ENCODE results near the gene MRPS21. TPM values are rescaled to one million over a fixed set of nuclear protein-coding genes. Genes with fewer than 3 reads are reported as not detected.

The MRPS21 gene
- total RNA-seq, 1 donor = 29.0 TPM

- peak overlapping the region; percentile 90 for H3K4me3 ChIP-seq (ENCODE audit: insufficient read depth, low read length)
- peak overlapping the region; percentile 98 for H3K4me2 ChIP-seq (ENCODE audit: insufficient read depth, low read length)
- peaks cover 24% of the 10 kb centered on the region for H3K4me1 ChIP-seq (ENCODE audit: insufficient read depth, low read length)
- no peaks in the 10 kb centered on the region for H3K9me3 ChIP-seq (ENCODE audit: low read depth, low read length)
- peak overlapping the region; percentile 84 for H3K27ac ChIP-seq (ENCODE audit: low read depth, low read length)
- peak overlapping the region; percentile 98 for H2AFZ ChIP-seq (ENCODE audit: low read length)
- H3K79me2 ChIP-seq (ENCODE audit: insufficient read depth, low read length) = peaks cover 12% of the 10 kb centered on the region
- peaks cover 30% of the 10 kb centered on the region for H3K36me3 ChIP-seq (ENCODE audit: insufficient read depth, low read length)
- no peaks in the 10 kb centered on the region for H4K20me1 ChIP-seq (ENCODE audit: insufficient read depth, low read length)
- TF ChIP-seq CTCF (IDR thresholded peaks at IDR 0.05; ENCODE audit: extremely low read depth, low read depth, low read length) = no peak
- H3K27me3 ChIP-seq (ENCODE audit: insufficient read depth, low read length) = no peaks in the 10 kb centered on the region
- no peak for DNase-seq (ENCODE audit: insufficient read length, low spot score, missing footprints)
These were observed 11.1 kb upstream of the MRPS21 start for GRCh38 chr1:150282558-150282958.

- Histone ChIP-seq H2AFZ (ENCODE audit: low read length) (peak overlapping the region; percentile 98), H3K79me2 (ENCODE audit: insufficient read depth, low read length) (peaks cover 12% of the 10 kb centered on the region), H3K9me3 (ENCODE audit: low read depth, low read length) (no peaks in the 10 kb centered on the region), H3K4me2 (ENCODE audit: insufficient read depth, low read length) (peak overlapping the region; percentile 98), H3K4me3 (ENCODE audit: insufficient read depth, low read length) (peak overlapping the region; percentile 90), H4K20me1 (ENCODE audit: insufficient read depth, low read length) (no peaks in the 10 kb centered on the region), H3K27ac (ENCODE audit: low read depth, low read length) (peak overlapping the region; percentile 84), H3K4me1 (ENCODE audit: insufficient read depth, low read length) (peaks cover 24% of the 10 kb centered on the region), H3K27me3 (ENCODE audit: insufficient read depth, low read length) (no peaks in the 10 kb centered on the region), H3K36me3 (ENCODE audit: insufficient read depth, low read length) (peaks cover 30% of the 10 kb centered on the region)
- no peak for DNase-seq (ENCODE audit: insufficient read length, low spot score, missing footprints)
- TF ChIP-seq CTCF (IDR thresholded peaks at IDR 0.05; ENCODE audit: extremely low read depth, low read depth, low read length) = no peak
These were observed 10.4 kb upstream of the MRPS21 start for GRCh38 chr1:150283260-150283659.

- Histone ChIP-seq H4K20me1 (ENCODE audit: insufficient read depth, low read length) (no peaks in the 10 kb centered on the region), H3K79me2 (ENCODE audit: insufficient read depth, low read length) (peaks cover 4% of the 10 kb centered on the region), H3K9me3 (ENCODE audit: low read depth, low read length) (no peaks in the 10 kb centered on the region), H3K4me3 (ENCODE audit: insufficient read depth, low read length) (no peak overlapping the region), H3K36me3 (ENCODE audit: insufficient read depth, low read length) (peaks cover 17% of the 10 kb centered on the region), H3K4me1 (ENCODE audit: insufficient read depth, low read length) (peaks cover 6% of the 10 kb centered on the region), H2AFZ (ENCODE audit: low read length) (no peak overlapping the region), H3K4me2 (ENCODE audit: insufficient read depth, low read length) (no peak overlapping the region), H3K27me3 (ENCODE audit: insufficient read depth, low read length) (no peaks in the 10 kb centered on the region), H3K27ac (ENCODE audit: low read depth, low read length) (no peak overlapping the region)
- TF ChIP-seq CTCF (IDR thresholded peaks at IDR 0.05; ENCODE audit: extremely low read depth, low read depth, low read length) = no peak
- DNase-seq (ENCODE audit: insufficient read length, low spot score, missing footprints) = no peak
These were observed 5.3 kb upstream of the MRPS21 start for GRCh38 chr1:150288382-150288781.

GRCh38 chr1:150288822-150289221 lies 4.8 kb upstream of the MRPS21 start:
- no peak overlapping the region for H2AFZ ChIP-seq (ENCODE audit: low read length)
- no peaks in the 10 kb centered on the region for H3K27me3 ChIP-seq (ENCODE audit: insufficient read depth, low read length)
- peaks cover 5% of the 10 kb centered on the region for H3K4me1 ChIP-seq (ENCODE audit: insufficient read depth, low read length)
- H3K27ac ChIP-seq (ENCODE audit: low read depth, low read length) = no peak overlapping the region
- peaks cover 6% of the 10 kb centered on the region for H3K79me2 ChIP-seq (ENCODE audit: insufficient read depth, low read length)
- peaks cover 17% of the 10 kb centered on the region for H3K36me3 ChIP-seq (ENCODE audit: insufficient read depth, low read length)
- H3K4me3 ChIP-seq (ENCODE audit: insufficient read depth, low read length) = no peak overlapping the region
- no peaks in the 10 kb centered on the region for H4K20me1 ChIP-seq (ENCODE audit: insufficient read depth, low read length)
- H3K9me3 ChIP-seq (ENCODE audit: low read depth, low read length) = no peaks in the 10 kb centered on the region
- TF ChIP-seq CTCF (IDR thresholded peaks at IDR 0.05; ENCODE audit: extremely low read depth, low read depth, low read length) = no peak
- no peak overlapping the region for H3K4me2 ChIP-seq (ENCODE audit: insufficient read depth, low read length)
- DNase-seq (ENCODE audit: insufficient read length, low spot score, missing footprints) = no peak

All from osteoblast (primary cell).